Activated CD8-positive, alpha-beta memory T cell treated with anti-CD3 and anti-CD28 coated beads for 48 hours (primary cell): ENCODE measurements around the gene NCBP2.
A peak's percentile ranks its signal among the peaks of the same experiment; 100 is the strongest.
"Not testable (repeated sequence)": the region's sequence is repeated elsewhere in the genome, so short reads cannot be mapped to it uniquely, and the experiment has no call there.

Source experiments
- DNase-seq, 3 experiments: peaks; one replicate each; pipeline ENCODE4 v3.0.0-alpha.2; 2020; ENCODE audit warnings: low read depth in 2 of 3, low spot score in 2 of 3

The NCBP2 gene

DNA sequence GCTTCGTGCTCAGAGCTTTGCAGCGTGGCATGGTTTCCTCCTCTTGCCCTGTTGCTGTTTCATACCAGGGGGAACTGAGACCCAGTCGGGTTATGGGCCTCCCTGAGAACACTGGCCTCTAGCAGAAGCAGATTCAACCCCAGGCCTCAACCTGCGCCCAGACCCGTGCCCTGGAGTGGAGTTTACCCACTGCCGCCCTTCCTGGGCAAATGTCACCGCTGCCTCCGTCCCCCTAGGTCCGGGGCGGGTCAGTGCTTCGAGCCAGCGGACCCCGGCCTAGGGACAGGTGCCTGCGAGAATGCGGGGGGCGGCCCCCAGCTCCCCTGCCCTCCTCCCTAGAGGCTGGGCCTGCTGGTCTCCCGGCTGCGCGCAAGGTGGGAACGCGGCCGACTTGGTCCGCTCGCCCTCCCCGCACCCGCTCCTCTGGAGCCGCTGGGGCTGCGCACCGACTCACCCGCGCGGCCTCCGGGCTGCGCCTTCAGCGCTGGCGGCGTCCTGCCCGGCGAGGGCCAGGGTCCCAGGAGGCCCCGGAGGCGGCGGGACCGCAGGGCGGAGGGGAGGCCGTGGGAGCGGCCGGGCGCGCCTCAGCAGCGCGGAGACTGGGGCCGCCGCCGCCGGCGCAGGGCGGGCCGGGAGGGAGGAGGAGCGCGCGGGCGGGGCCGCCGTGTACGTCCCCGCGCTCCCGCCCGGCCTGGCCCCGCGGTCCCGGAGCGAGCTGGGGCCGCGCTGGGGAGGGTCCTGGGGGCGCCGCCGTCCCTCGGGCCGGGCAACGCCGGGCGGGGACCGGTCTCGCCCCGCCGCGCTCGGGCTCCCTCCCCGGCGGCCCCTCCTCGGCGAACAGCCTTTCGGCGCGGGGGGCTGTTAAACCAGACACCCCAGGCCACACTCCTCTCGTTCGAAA lies 26.2 kb upstream of the NCBP2 start, which contains the start of gene PIGZ:
Gene PIGZ (minus strand): TSS at position 601 of the 901 bp plus-strand sequence. CDS start 16,802 bp downstream, outside the sequence.
- DNase-seq = peak in 2 of 3 experiments; percentile 16 to 32

DNA sequence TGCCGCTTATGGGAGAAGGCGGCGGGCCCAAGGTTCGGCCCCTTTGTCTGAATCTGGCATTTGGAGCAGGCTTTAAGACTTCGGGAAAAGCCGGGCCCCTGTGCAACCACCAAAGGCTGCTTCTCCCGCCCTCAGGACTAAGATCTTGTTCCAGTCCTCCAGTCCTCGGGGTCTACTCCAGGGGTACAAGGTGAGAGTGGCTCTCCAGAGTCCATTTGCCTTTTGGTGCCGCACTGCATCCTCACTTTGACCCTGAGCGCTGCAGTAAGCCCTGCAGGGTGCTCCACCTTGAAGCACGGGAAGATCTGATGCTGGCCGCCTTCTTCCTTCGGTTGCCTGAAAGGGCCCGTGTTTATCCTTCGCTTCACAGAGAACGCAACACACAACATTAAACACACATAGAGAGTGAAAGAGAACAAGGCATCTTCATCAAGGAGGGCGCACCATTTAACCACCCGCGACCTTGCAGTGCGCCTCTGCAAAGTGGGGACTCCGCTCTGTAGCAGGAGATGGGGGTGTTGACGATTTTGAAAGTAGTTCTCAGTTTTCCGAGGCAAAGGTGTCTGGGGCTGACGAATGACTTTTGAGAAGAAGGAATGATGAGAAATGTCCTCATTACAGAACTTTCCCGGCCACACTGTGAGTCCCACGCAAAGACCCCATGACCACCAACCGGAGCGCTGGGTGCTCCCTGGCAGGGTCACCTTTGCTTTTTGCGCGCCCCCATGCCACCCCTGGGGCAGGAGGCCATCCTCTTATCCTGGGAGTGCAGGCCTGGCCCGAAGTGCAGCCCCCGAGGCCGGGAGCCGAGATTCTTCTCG lies 25.3 kb upstream of the NCBP2 start:
- no peak for DNase-seq

DNA sequence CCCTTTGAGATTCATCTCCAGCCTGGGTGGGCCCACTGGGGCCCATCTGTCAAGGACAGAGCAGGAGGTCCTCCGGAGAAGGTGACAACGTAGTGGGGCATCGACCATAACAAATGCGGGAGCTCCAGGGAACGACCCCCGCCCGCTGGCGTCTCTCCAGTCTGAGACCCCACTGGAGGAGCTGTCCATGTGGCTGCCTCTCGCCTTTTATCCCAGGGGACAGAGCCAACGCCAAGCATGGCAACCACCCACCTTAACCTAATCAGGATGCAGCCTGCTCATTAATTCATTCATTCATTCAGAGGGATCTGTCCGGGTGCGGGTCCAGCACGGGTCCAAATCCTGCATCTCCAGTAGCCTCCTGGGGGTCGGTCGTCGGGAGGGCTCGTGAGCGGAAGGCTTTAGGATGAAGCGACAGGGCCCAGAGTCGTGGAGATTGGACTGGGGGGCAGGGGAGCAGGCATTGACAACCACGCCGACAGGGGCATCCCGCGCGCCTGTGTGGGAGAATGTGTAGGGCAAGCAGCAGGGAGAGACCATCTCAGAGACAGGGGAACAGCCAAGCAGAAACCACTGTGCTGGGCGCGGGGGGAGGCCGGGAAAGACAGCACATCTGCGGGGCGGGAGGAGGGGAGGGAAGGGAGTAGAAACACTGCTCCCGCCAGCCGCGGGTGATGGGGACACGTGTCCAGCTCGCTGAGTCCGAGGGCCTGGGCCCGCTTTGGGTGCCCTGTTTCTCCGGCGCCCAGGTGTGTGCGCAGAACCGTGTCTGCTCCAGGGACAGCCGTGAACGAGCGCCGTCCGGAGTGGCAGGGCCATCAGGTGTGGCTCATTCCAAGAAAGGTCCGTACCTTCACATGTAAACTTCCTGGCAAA lies 24.4 kb upstream of the NCBP2 start:
- no peak for DNase-seq

DNA sequence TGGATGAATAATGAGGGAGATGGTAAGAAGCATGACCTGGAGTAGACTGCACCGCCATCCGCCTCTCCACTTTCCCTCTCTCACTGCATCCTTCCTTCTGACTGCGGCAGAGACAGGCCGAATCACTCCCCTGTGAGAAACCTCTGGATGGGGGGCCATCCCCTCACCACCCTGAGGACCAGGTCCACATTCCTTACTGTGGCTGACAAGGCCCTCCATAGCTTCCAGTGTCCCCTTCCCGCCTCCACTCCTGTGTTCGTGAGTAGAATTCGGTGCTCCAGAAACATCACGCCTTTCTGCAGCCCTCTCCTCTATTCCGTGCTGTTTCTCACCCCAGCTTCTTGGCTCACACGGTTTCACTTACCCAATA lies 23.5 kb upstream of the NCBP2 start:
- no peak for DNase-seq

DNA sequence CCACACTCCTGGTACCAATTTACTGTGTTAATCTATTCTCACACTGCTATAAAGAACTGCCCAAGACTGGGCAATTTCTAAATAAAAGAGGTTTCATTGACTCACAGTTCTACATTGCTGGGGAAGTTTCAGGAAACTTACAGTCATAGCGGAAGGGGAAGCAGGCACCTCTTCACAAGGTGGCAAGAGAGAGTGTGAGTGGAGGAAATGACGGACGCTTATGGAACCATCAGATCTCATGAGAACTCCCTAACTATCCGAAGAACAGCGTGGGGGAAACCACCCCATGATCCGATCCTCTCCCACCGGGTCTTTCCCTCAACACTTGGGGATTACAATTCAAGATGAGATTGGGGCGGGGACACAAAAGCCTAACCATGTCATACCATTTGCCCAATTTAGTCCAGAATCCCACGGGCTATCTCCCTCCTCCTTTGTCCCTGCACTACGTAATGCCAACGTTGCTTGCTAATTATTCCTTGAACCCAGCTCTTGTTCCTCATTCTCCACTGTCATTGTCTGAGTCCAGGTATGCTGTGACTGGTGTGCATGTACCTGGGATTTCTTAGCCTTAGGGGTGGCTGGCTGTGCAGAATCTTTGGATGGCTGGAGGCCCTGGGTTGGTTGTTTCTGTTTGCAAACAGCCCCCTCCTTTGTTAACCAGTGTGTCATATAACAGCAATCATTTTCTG lies 22.9 kb upstream of the NCBP2 start:
- DNase-seq = no peak

DNA sequence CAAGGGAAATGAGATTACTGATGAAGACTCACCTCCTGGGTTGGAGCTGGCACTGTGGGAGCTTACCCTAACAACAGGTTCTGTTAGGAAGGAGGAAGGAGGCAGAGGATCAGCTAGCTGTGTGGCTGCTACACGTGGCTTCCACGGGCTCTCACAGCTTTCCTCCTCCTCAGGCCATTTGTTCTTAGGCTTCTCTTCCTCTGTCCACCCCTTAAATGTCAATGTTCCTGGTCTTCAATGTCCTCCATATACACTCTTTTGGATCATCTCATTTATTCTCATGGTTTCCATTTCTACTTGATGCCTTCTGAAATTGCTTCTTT lies 21.3 kb upstream of the NCBP2 start:
- DNase-seq = no peak

DNA sequence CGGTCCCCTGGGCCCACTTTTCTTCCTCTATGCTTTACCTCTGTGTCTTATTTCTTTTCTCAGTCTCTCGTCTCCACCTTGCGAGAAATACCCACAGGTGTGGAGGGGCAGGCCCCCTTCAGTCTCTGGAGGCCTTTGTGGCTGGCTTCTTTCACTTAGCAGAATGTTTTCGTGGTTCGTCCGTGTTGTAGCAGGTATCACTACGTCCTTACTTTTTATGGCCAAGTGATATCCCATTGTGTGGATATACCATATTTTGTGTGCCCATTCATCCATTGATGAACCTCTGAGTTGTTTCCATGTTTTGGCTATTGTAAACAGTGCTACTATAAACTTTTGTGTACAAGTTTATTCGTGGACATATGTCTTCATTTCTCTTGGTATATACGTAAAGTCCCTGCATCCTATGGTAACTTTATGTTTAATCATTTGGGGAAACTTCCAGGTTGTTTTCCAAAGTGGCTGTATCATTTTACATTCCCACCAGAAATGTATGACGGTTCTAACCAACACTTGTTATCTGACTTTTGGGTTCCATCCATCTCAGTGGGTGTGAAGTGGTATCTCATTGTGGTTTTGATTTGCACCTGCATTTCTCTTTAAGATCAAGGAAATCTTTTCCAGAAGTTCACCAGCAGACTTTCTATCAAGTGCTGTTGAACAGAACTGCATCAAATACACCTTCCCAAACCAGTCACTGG lies 20.8 kb upstream of the NCBP2 start:
- DNase-seq = no peak

DNA sequence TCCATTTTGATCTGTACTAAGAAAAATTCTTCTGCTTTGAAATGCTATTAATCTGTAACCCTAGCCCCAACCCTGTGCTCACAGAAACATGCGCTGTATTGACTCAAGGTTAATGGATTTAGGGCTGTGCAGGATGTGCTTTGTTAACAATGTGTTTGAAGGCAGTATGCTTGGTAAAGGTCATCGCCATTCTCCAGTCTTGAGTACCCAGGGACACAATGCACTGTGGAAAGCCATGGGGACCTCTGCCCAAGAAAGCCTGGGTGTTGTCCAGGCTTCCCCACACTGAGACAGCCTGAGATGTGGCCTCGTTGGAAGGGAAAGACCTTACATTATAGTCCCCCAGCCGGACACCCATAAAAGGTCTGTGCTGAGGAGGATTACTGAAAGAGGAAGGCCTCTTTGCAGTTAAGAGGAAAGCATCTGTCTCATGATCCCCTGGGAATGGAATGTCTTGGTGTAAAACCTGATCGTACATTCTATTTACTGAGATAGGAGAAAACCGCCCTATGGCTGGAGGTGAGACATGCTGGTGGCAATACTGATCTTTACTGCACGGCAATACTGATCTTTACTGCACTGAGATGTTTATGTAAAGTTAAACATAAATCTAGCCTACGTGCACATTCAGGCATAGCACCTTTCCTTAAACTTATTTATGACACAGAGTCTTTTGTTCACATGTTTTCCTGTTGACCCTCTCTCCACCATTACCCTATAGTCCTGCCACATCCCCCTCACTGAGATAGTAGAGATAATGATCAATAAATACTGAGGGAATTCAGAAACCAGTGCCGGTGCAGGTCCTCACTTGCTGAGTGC lies 20.0 kb upstream of the NCBP2 start:
- DNase-seq = no peak

DNA sequence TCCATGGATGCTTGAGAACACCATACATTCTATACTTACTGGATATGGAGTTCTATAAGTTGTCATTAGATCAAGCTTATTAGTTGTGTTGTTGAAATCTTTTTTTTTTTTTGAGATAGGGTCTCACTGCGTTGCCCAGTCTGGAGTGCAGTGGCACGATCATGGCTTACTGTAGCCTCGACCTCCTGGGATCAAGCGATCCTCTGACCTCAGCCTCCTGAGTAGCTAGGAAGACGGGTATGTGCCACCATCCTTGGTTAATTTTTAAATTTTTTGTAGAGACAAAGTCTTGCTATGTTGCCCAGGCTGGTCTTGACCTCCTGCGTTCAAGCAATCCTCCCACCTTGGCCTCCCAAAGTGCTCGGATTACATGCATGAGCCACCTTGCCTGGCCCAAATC lies 12.5 kb upstream of the NCBP2 start:
- no peak for DNase-seq

DNA sequence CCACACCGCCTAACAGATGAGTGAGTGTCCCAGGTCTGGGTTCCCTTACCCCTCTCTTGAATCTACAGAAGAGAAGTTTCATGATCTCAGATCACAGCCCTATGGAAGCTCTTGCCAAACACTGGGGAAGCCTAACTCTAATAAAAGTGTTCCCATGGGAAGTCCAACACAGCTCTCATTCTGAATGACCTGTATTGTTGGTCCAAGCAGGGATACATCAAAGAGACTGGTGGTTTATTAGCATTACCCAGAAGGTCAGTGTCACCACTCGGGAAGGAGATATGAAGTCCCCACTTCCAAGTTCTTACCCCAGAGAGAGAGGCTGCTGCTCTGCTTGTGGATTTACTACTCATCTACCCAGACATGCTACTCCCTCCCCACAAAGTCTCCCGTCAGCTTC lies 9.0 kb upstream of the NCBP2 start:
- no peak for DNase-seq

DNA sequence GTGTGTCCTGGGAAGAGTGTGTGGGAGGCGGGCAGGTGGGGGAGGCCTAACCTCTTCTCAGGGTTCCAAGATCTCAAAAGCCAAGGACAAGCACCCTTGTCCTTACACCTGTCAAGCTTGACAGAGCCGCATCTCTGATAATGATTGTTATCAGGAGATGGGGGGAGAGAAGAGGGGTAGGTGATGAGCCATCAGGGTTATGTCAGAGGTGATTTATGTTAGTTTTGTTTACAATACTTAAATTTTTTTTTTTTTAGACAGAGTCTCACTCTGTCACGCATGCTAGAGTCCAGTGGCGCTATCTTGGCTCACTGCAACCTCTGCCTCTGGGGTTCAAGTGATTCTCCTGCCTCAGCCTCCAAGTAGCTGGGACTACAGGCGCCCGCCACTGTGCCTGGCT lies 7.4 kb upstream of the NCBP2 start:
- DNase-seq = no peak

DNA sequence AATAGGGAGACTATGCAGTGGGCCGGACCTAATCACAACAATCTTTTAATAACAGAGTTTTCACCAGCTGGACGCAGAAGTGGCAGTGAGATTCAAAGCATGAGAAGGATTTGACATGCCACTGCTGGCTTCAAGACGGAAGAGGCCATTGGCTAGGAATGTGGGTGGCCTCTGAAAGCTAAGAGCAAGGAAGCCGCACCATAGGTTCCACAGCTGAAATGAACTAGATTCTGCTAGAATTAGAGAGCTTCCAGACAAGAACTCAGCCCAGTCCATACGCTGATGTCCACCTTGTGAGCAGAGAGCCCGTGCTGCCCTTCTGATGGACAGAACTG lies 6.9 kb upstream of the NCBP2 start:
- no peak for DNase-seq

DNA sequence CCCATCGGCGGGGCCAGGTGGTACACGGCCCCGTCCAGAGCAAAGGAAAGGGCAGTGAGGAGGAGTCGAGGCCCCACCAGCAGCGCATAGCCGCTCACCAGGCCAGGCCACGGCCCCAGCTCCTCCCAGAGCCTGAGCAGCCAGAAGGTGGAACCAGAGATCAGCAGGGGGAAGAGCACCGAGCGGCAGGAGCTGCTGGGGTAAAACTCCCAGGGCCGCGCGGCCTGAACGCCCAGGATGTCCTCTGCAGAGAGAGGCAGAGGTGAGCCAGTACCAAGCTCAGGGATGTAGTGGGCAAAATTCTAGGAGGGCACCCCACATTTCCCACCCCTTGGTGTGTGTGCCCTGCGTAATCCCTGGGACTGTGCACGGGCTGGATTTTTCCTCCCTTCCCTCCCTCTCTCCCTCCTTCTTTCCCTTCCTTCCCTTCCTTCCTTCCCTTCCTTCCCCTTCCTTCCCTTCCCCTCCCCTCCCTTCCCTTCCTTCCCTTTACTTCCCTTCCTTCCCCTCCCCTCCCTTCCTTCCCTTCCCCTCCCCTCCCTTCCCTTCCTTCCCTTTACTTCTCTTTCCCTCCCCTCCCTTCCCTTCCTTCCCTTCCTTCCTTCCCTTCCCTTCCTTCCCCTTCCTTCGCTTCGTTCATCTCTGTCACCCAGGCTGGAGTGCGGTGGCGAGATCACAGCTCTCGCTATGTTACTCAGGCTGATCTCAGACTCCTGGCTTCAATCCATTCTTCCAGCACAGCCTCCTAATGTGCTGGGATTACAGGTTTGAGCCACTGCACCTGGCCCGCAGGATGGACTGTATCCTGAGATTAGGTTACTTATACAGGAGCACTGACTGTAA lies 6.3 kb upstream of the NCBP2 start:
- no peak for DNase-seq

DNA sequence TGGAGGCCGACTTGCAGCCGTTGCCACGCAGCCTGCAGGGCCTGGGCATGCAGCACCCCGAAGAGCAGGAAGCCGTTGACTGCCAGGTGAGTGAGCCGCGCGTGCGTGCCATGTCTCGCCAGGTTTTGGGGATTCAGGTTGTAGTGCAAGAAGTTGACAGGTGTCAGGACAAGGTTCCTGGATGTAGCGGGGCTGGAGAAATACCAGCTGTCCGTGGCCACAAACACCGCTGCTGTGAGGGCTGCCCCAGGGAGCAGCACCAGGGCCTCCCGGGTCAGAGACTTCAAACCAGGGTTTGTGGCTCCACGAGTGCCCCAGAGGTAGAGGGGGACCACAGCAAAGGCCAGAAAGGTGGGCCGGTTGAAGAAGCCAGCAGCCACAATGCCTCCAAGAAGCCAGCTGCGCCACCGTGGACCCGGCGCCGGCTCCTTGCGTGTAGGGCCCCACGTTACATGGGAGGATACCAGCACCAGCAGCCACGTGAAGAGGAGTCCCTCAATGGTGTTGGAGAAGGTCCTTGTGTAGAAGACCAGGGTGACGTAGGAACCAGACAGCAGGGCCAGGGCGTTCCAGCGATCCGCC lies 5.6 kb upstream of the NCBP2 start:
- DNase-seq = no peak

DNA sequence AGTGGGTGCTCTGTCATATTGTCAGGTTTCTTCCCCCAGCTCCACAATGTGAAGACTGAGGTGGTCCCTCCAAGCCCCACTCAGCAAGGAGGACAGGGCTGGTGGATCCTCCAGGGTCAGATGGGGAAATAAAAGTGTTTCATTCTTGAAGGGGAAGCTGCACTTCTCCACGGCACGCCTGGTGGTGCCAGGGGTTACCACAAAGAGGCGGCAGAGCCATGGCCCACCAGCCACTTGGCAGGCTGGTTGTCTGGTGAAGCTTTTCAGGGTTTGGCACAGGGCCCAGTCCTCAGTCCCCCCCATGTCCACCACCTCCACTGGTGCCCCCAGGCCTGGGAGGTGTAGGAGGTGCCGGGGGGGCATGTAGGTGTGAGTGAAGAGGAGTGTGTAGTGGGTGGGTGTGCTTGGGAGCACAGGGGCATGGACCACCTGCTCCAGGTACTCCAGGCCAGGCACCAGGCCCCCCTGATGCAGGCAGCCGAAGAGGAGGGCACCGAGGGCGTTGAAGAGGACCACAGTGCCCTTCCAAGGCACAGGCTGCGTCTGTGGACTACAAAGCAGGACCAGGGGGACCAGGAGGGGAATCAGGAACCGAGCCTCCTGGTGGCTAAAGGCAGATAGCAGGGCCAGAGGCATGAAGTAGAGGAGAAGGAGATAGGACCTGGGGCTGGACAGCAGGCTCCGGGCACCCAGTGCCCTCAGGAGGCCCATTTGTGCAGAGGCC lies 5.0 kb upstream of the NCBP2 start:
- no peak for DNase-seq

DNA sequence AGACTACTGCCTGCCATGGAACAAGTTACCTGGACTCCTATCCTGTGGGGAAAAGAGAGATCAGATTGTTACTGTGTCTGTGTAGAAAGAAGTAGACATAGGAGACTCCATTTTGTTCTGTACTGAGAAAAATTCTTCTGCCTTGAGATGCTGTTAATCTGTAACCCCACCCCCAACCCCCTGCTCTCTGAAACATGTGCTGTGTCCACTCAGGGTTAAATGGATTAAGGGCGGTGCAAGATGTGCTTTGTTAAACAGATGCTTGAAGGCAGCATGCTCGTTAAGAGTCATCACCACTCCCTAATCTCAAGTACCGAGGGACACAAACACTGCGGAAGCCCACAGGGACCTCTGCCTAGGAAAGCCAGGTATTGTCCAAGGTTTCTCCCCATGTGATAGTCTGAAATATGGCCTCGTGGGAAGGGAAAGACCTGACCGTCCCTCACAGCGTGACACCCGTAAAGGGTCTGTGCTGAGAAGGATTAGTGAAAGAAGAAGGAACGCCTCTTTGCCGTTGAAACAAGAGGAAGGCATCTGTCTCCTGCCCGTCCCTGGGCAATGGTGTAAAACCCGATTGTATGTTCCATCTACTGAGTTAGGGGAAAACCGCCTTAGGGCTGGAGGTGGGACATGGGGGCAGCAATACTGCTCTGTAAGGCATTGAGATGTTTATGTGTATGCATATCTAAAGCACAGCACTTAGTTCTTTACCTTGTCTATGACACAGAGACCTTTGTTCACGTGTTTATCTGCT lies 1.9 kb upstream of the NCBP2 start:
- not testable (repeated sequence) for DNase-seq

DNA sequence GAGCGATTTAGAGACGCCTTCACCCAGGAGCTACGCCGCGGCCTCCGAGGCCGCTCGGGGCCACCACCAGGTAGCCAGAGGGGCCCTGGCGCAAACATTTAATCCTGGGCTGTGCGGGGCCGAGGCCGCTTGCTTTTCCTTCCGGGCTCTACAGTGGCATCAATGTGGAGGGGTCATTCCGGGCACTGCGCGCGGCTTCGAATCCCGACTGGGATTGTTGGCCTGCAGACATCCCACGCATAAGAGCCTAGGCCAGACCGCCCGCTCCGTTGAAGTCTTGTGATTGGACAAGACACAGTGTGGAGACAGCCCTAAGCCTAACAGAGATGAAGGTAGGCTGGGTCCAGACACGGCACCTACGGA lies 568 bp upstream of the NCBP2 start:
- no peak for DNase-seq
